Stomach (tissue), 9 donors: ENCODE measurements around the gene DDX25. TPM values are rescaled to one million over a fixed set of nuclear protein-coding genes. Genes with fewer than 3 reads are reported as not detected.

Experiments
- DNase-seq, 2 donors: peaks; one replicate each; pipeline versions ENCODE4 v3.0.0 to v3.0.0-alpha.2; 2013 to 2019
- H3K27ac ChIP-seq, 5 donors: fragments of 200-600 bp in 4 of 5; sonication (generic) in 4 of 5; one replicate each; pipeline ENCODE4 v1.5.1; 2013 to 2019; ENCODE audit warnings: mild to moderate bottlenecking in 1 of 5, moderate library complexity in 1 of 5
- H3K27me3 ChIP-seq, 3 donors: fragments of 200-600 bp; sonication (generic); one replicate each; pipeline ENCODE4 v1.5.1; 2017 to 2019; ENCODE audit warnings: mixed run types in 1 of 3
- H3K36me3 ChIP-seq, 4 donors: fragments of 200-600 bp; sonication (generic); 1 replicate in 3 of 4; 2 replicates in 1 of 4; pipeline ENCODE4 v1.5.1; 2016 to 2019
- H3K4me1 ChIP-seq, 4 donors: fragments of 200-600 bp; sonication (generic); one replicate each; pipeline ENCODE4 v1.5.1; 2016 to 2019
- H3K4me3 ChIP-seq, 4 donors: fragments of 200-600 bp; sonication (generic) in 3 of 4; one replicate each; pipeline ENCODE4 v1.5.1; 2016 to 2019; ENCODE audit warnings: mild to moderate bottlenecking in 1 of 4
- H3K9me3 ChIP-seq, 4 donors: fragments of 200-600 bp; sonication (generic); one replicate each; pipeline ENCODE4 v1.5.1; 2016 to 2019
- EP300 ChIP-seq: sonication (generic); formaldehyde crosslinking; IDR thresholded peaks from one replicate; pipeline ENCODE4 v1.6.1; 2017; ENCODE audit warnings: antibody characterized with exemption
- POLR2A ChIP-seq, 4 donors: fragments of 450-650 bp; IDR thresholded peaks; one replicate each; pipeline ENCODE4 v1.6.1; 2016; ENCODE audit warnings: antibody characterized with exemption in 4 of 4, control low read depth in 2 of 4, mild to moderate bottlenecking in 1 of 4, moderate library complexity in 1 of 4
- POLR2AphosphoS5 ChIP-seq, 3 donors: sonication (generic); formaldehyde crosslinking; IDR thresholded peaks; one replicate each; pipeline ENCODE4 v1.6.1; 2016; ENCODE audit warnings: antibody characterized with exemption in 3 of 3
- WGBS, 5 donors: extraction: QIAGEN DNeasy Blood & Tissue Kit in 3 of 5; methylation state at CpG; one replicate each; pipeline versions ENCODE4 v1.1.5 to v1.1.7; 2013 to 2018; 5-methylcytosine and 5-hydroxymethylcytosine counted together
- intact Hi-C: fragments of 100-400 bp; cut with DNase I; formaldehyde crosslinking; loops from one replicate; pipeline ENCODE4 v1.15.1; 2023; ENCODE audit warnings: low total_unique reads
- polyA plus RNA-seq, 3 donors: library from polyadenylated mRNA; stranded (reverse); fragments of 200-250 nt; gene quantifications; one replicate each; pipeline ENCODE4 v1.2.3, GENCODE V29; 2013
- total RNA-seq, 5 donors: library from RNA; depleted of rRNA; stranded (reverse); fragments of >200 nt; gene quantifications; one replicate each; pipeline versions ENCODE4 v1.1.0 to v1.2.3, GENCODE V29; 2014 to 2016
- TF ChIP-seq, protein P1 (sequence below), 7 experiments: fragments of 450-650 bp in 4 of 7; fragments of 200-600 bp in 3 of 7; sonication (generic) in 3 of 7; IDR thresholded peaks; one replicate each; pipeline ENCODE4 v1.5.1; 2016 to 2019; ENCODE audit warnings: antibody characterized with exemption in 7 of 7, control low read depth in 2 of 7, mild to moderate bottlenecking in 1 of 7
- donor health status: healthy with polysubstance abuse.
- donor health status: Bipolar disorder and iron deficiency.
- donor health status: healthy.

The DDX25 gene
- total and polyA plus RNA-seq, 8 donors = under 0.01 to 1.0 (median 0.30) TPM; not detected in 3

DNA sequence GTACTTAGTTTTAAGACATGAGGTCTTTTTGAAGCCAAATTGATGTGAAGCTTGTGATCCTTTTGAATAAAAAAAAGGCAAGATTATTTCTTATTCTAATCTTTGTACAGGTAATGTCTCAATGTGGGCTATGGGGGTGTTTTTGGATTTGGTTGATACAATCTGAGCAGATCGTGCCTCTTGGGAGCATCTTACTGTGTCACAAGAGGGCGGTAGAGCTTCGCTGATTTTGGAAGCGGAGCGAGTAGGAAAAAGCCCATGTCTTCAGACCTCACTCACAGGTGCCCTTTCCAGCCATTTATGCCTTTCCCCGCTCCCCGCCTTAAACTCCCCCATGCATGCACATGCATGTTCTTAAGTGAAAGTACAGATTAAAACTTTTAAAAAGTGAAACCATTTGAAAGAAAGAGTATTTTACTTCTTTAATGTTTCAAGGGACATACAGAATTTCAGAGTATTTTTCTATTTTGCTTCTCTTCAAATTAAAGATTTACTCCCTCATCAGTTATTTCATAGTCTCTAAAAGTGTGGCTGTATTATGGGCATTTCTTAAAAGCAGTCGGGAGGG is 18.8 kb downstream of the DDX25 start:
- Histone ChIP-seq H3K36me3 (no peaks in the 10 kb centered on the region), H3K27ac (no peak overlapping the region), H3K4me1 (peaks cover 0 to 12% (median 0%) of the 10 kb centered on the region in 4 donors), H3K27me3 (peaks cover 0 to 52% (median 13%) of the 10 kb centered on the region in 3 donors), H3K4me3 (no peak overlapping the region), H3K9me3 (no peaks in the 10 kb centered on the region)
- intact Hi-C loops = loop anchor here (5.0 to 10.0 kb wide), 2 partner anchors 132 to 264 kb away; no protein-coding TSS in a partner anchor
- DNase-seq = peak; percentile 63 to 92
- 5 to 12% (median 7%) methylated on average over 8 of the region's 8 CpGs for WGBS, 5 donors
- TF ChIP-seq, protein P1, sequence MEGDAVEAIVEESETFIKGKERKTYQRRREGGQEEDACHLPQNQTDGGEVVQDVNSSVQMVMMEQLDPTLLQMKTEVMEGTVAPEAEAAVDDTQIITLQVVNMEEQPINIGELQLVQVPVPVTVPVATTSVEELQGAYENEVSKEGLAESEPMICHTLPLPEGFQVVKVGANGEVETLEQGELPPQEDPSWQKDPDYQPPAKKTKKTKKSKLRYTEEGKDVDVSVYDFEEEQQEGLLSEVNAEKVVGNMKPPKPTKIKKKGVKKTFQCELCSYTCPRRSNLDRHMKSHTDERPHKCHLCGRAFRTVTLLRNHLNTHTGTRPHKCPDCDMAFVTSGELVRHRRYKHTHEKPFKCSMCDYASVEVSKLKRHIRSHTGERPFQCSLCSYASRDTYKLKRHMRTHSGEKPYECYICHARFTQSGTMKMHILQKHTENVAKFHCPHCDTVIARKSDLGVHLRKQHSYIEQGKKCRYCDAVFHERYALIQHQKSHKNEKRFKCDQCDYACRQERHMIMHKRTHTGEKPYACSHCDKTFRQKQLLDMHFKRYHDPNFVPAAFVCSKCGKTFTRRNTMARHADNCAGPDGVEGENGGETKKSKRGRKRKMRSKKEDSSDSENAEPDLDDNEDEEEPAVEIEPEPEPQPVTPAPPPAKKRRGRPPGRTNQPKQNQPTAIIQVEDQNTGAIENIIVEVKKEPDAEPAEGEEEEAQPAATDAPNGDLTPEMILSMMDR (IDR thresholded peaks at IDR 0.05) = peak in 5 of 7 experiments; percentile 54 to 68 (median 64)
- TF ChIP-seq POLR2A (IDR thresholded peaks at IDR 0.05) (no peak), POLR2AphosphoS5 (IDR thresholded peaks at IDR 0.05) (peak in 1 of 3 donors; percentile 36), EP300 (no peak)

DNA sequence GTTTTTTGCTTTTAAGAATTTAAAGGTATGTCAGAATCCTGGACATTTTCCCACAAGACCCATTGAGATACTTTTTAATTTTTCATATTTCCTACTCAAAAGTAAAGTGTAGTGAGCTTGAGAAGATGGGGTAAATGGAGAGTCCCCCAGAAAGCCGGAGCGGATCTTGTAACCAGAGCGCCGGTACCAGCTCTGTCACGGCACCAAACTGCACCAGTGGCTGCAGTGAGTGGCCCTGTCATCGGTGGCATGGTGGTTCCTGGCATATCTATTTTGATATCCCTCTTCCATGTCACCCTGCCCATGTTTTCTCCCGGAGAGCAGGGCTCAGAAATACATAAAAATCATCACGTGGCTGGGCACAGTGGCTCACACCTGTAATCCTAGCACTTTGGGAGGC is 19.3 kb downstream of the DDX25 start:
- intact Hi-C loops = loop anchor here (5.0 to 10.0 kb wide), 2 partner anchors 131 to 264 kb away; no protein-coding TSS in a partner anchor

DNA sequence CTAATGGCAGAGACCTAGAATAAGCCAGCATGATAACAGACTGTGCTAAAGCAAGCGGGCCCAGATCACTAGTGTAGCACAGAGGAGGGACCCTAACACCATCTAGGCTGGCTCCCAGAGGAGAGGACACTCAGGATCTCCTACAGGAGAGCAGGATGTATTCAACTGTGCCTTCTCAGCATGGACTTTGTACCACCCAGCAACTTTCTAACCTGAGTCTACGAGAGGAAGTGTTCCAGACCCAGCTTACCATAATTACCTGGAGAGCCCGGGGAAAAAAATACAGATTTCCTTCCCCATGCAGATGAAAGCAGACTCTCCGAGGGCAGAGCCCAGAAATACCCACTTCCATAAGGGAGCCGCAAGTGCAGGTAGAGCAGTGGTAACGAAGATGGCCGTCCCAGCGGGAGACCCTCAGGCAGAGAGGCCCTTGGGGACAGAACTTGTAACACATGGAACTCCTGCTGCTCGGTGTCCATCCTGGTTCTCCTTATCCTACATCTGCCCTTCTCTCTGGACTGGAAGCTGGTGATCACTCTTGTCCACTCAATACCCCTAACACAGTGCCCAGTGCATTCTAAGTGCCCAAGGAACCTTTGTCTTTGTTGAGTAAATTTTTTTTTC is 20.2 kb downstream of the DDX25 start:
- H3K4me1 ChIP-seq = peaks cover 0 to 12% (median 0%) of the 10 kb centered on the region in 4 donors
- DNase-seq = no peak
- intact Hi-C loops = loop anchor here (5.0 to 10.0 kb wide), 2 partner anchors 130 to 263 kb away; no protein-coding TSS in a partner anchor
- TF ChIP-seq POLR2AphosphoS5 (IDR thresholded peaks at IDR 0.05) = no peak
- TF ChIP-seq POLR2A (IDR thresholded peaks at IDR 0.05) = no peak
- TF ChIP-seq, protein P1 (IDR thresholded peaks at IDR 0.05) = no peak
- no peak for TF ChIP-seq EP300
- H3K36me3 ChIP-seq = no peaks in the 10 kb centered on the region
- 81 to 88% (median 85%) methylated on average over 9 of the region's 9 CpGs for WGBS, 5 donors
- no peaks in the 10 kb centered on the region for H3K9me3 ChIP-seq
- no peak overlapping the region for H3K4me3 ChIP-seq
- no peak overlapping the region for H3K27ac ChIP-seq
- H3K27me3 ChIP-seq = peaks cover 0 to 44% (median 13%) of the 10 kb centered on the region in 3 donors

More for the DNA sequence above, 19.3 kb downstream of the DDX25 start:
- Histone ChIP-seq H3K27me3 (peaks cover 0 to 47% (median 13%) of the 10 kb centered on the region in 3 donors), H3K36me3 (no peaks in the 10 kb centered on the region), H3K9me3 (no peaks in the 10 kb centered on the region), H3K27ac (no peak overlapping the region), H3K4me3 (no peak overlapping the region), H3K4me1 (peaks cover 0 to 12% (median 0%) of the 10 kb centered on the region in 4 donors)
- DNase-seq = no peak
- WGBS, 5 donors = 88 to 93% (median 91%) methylated on average over 8 of the region's 8 CpGs
- TF ChIP-seq, protein P1 (IDR thresholded peaks at IDR 0.05) = no peak
- no peak for TF ChIP-seq POLR2A (IDR thresholded peaks at IDR 0.05)

DNA sequence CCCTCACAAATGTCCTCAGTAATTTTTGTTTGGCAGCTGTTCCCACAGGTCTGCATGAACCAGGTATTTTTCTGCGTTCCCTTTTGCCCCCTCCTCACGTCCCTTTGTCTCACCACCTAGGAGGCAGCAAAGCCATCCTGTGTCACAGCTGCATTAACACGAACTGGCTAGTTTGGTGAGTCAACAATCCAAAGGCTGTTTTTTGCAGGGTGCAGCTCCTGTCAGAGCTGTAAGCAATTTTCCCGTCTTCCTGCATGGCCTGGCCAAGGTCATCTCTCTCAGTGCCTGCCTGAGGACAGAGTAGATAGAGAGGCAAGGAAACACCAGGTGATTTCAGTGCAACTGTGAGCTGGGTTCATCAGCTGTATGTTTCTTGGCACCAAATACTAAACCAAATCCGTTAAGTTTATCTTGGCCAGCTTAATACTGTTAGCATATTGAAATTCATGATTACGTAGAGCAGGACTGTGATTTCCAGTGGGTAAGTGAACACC is 21.0 kb downstream of the DDX25 start:
- intact Hi-C loops = loop anchor here (10.0 kb wide), 1 partner anchor 130 kb away; no protein-coding TSS in a partner anchor
- no peak overlapping the region for H3K27ac ChIP-seq
- 18 to 38% (median 31%) methylated on average over 6 of the region's 6 CpGs for WGBS, 5 donors
- H3K36me3 ChIP-seq = no peaks in the 10 kb centered on the region
- H3K4me3 ChIP-seq = no peak overlapping the region
- TF ChIP-seq POLR2A (IDR thresholded peaks at IDR 0.05) (no peak), POLR2AphosphoS5 (IDR thresholded peaks at IDR 0.05) (no peak), EP300 (no peak)
- TF ChIP-seq, protein P1 (IDR thresholded peaks at IDR 0.05) = no peak
- DNase-seq = peak in 1 of 2 donors; percentile 61
- H3K4me1 ChIP-seq = peaks cover 0 to 12% (median 0%) of the 10 kb centered on the region in 4 donors
- H3K27me3 ChIP-seq = peaks cover 0 to 44% (median 13%) of the 10 kb centered on the region in 3 donors
- H3K9me3 ChIP-seq = no peaks in the 10 kb centered on the region
